Neutrophil (primary cell): ENCODE measurements around the gene SRSF1.

Experiments used
- H3K27ac ChIP-seq: fragments of 200-600 bp; sonication (generic); 2 replicates; pipeline ENCODE4 v1.5.1; 2016; ENCODE audit warnings: mild to moderate bottlenecking, moderate library complexity
- H3K27me3 ChIP-seq: fragments of 200-600 bp; sonication (generic); 2 replicates; pipeline ENCODE4 v1.6.0; 2016; ENCODE audit warnings: mild to moderate bottlenecking
- H3K36me3 ChIP-seq: fragments of 200-600 bp; sonication (generic); 2 replicates; pipeline ENCODE4 v1.5.1; 2017
- H3K4me1 ChIP-seq, 2 experiments: fragments of 200-600 bp in 1 of 2; sonication (generic) in 1 of 2; 1 replicate in 1 of 2; 2 replicates in 1 of 2; pipeline versions ENCODE4 v1.5.1 to v1.6.1; 2013 to 2016; ENCODE audit warnings: low read depth in 1 of 2, low read length in 1 of 2, mild to moderate bottlenecking in 1 of 2, moderate library complexity in 1 of 2; ENCODE audit not compliant: control insufficient read depth in 1 of 2, insufficient read depth in 1 of 2
- H3K4me3 ChIP-seq, 2 experiments: fragments of 200-600 bp in 1 of 2; sonication (generic) in 1 of 2; 1 replicate in 1 of 2; 2 replicates in 1 of 2; pipeline ENCODE4 v1.5.1; 2013 to 2016; ENCODE audit warnings: low read depth in 1 of 2, low read length in 1 of 2, mild to moderate bottlenecking in 1 of 2, moderate library complexity in 1 of 2
- H3K9me3 ChIP-seq: fragments of 200-600 bp; sonication (generic); 2 replicates; pipeline ENCODE4 v1.5.1; 2016
- CTCF ChIP-seq: fragments of 200-600 bp; sonication (generic); IDR thresholded peaks from 2 replicates; pipeline ENCODE4 v1.5.1; 2016; ENCODE audit warnings: antibody characterized with exemption

The SRSF1 gene

DNA sequence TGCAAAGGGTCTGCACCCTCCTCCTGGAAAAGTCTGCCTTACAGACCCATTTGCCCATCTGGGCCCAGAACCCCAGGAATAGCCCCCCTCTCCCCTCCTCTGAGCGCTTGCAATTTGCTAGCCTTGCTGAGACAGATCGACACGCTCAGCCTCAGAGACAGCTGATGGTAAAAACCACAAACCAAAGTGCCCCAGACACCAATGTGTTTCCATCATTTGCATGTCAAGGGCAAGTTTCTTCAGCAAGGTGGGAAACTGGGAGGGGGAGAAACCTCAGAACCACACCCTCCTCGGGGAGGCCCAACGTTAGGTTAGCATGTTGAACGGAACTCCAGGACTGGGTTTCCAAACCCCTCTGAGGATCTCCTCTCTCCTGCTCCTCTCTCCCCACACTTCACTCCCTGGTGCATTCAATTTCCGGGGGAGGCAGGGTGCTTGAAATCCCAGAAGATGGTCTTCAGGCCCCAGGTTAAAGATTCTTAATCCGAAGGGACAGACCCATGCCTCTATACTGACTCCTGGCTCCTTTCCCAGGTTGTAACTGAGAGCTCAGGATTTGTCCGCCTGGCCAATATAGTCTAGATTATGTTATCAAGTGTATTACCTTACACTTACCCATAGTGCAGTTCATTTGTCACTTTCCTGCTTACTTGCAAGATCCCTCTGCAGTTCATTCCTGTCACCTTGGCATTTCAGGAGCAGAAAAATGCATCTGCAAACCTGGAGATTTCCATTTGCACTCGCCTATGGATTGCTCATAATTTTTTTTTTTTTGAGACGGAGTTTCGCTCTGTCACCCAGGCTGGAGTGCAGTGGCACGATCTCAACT, 50.5 kb downstream of the SRSF1 start:
- TF ChIP-seq CTCF, result no peak
- no peaks in the 10 kb centered on the region for H3K36me3 ChIP-seq
- H3K27me3 ChIP-seq, result peaks cover 28% of the 10 kb centered on the region
- H3K9me3 ChIP-seq, result no peaks in the 10 kb centered on the region
- H3K4me3 ChIP-seq, result peak overlapping the region in 1 of 2 experiments; percentile 70
- no peak overlapping the region for H3K27ac ChIP-seq
- H3K4me1 ChIP-seq, result peaks cover 18 to 35% of the 10 kb centered on the region in 2 experiments

GRCh38 chr17:57955183-57955931, 51.7 kb downstream of the SRSF1 start, which contains the start of gene CUEDC1:
TSS of gene CUEDC1 (minus strand) at chr17:57955412. CDS start at chr17:57885564, 69,848 bp downstream.
- Histone ChIP-seq H3K27ac (peak within 1 kb of the TSS; percentile 69), H3K4me1 (peaks cover 27 to 43% of the 10 kb centered on the region in 2 experiments), H3K9me3 (no peaks in the 10 kb centered on the region), H3K36me3 (no peaks in the 10 kb centered on the region), H3K27me3 (peaks cover 28% of the 10 kb centered on the region), H3K4me3 (peak within 1 kb of the TSS; percentile 70 to 71)
- TF ChIP-seq CTCF, result peak; percentile 80

- H3K4me3 ChIP-seq, result peak overlapping the region; percentile 65 to 71
- no peaks in the 10 kb centered on the region for H3K9me3 ChIP-seq
- H3K36me3 ChIP-seq, result no peaks in the 10 kb centered on the region
- H3K27ac ChIP-seq, result peak overlapping the region; percentile 69
- H3K4me1 ChIP-seq, result peaks cover 34 to 51% of the 10 kb centered on the region in 2 experiments
- peaks cover 28% of the 10 kb centered on the region for H3K27me3 ChIP-seq
- no peak for TF ChIP-seq CTCF
These were observed 52.5 kb downstream of the SRSF1 start for GRCh38 chr17:57954397-57955182.

DNA sequence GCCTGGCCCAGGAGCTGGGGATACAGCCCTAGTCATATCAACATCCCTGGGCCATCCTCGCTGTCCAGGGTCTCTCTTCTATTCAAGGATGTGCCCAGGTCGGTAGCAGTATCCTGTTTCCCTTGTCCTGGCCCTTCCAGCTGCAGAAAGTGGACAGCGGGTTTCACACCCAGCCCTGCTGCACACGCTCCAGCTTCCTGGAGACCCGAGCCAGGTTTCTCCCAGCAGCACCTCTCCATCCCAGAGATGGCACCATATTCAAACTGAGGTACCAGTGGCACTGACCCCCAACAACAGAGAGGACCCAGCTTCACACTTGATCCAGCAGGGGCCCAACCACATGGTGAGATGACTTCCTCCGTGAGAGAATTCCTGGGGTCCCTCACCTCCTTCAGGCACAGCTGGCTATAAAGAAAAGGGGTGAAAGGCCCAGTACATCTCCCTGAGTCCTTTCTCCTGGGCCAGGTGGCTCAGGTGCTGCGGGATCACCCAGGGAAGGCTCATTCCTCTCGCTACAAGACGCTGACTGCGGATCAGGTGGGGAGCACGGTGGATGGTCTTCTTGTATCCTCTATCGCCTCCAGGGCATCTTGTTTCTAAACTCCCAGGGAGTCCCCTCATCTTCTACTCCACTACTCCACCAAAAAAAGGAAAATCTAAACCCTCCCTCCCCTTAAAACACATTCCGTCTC, 53.2 kb downstream of the SRSF1 start:
- no peaks in the 10 kb centered on the region for H3K36me3 ChIP-seq
- H3K27ac ChIP-seq, result peak overlapping the region; percentile 33
- peaks cover 28% of the 10 kb centered on the region for H3K27me3 ChIP-seq
- no peaks in the 10 kb centered on the region for H3K9me3 ChIP-seq
- peak overlapping the region; percentile 65 to 71 for H3K4me3 ChIP-seq
- H3K4me1 ChIP-seq, result peaks cover 41 to 58% of the 10 kb centered on the region in 2 experiments
- no peak for TF ChIP-seq CTCF
